Measurements from ENCODE around the gene LIMS2.

DNA sequence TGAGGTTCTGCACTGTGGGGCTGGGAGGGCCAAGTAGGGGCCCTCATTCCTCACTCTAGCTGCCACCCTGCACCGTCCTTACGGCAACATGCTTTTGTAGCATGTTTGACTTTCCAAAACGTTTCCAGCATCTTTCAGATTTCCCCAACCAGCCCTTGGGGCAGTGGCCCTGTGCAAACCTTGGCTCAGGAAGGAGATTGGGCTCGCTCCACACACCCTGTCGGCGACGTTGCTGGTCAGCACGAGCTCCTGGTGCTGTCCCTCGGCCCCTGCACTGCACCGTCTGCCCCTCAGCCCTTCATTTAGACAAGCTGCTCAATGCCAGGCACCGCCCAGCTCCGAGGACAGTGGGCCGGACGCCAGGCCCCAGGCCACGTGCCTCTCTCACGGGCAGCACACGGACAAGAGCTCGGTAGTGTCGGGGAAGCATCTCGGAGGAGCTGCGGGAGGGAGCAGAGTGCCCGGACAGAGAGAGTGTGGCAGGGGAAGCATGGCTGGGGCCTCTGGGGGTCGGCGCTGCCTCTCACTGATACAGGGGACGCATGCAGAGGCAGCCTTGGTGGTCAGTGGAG is 22.5 kb downstream of the LIMS2 start:
- no peak for TF ChIP-seq SNAI2 (CRISPR knock-in tag; IDR thresholded peaks at IDR 0.05)
- no peak for TF ChIP-seq RARB (CRISPR knock-in tag; IDR thresholded peaks at IDR 0.05)
- TF ChIP-seq, protein P1, sequence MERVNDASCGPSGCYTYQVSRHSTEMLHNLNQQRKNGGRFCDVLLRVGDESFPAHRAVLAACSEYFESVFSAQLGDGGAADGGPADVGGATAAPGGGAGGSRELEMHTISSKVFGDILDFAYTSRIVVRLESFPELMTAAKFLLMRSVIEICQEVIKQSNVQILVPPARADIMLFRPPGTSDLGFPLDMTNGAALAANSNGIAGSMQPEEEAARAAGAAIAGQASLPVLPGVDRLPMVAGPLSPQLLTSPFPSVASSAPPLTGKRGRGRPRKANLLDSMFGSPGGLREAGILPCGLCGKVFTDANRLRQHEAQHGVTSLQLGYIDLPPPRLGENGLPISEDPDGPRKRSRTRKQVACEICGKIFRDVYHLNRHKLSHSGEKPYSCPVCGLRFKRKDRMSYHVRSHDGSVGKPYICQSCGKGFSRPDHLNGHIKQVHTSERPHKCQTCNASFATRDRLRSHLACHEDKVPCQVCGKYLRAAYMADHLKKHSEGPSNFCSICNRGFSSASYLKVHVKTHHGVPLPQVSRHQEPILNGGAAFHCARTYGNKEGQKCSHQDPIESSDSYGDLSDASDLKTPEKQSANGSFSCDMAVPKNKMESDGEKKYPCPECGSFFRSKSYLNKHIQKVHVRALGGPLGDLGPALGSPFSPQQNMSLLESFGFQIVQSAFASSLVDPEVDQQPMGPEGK (CRISPR knock-in tag; IDR thresholded peaks at IDR 0.05; ENCODE audit: borderline replicate concordance): no peak
- TF ChIP-seq ISL1 (CRISPR knock-in tag; IDR thresholded peaks at IDR 0.05): no peak
- TF ChIP-seq OSR1 (CRISPR knock-in tag; IDR thresholded peaks at IDR 0.05): no peak
- TF ChIP-seq ZNF70 (CRISPR knock-in tag; IDR thresholded peaks at IDR 0.05): no peak
